H1 (cell line): Measurements from ENCODE around the gene SPARCL1. TPM values are rescaled to one million over a fixed set of nuclear protein-coding genes. Genes with fewer than 3 reads are reported as not detected.

Experiments used
- CTCF ChIA-PET: fragments of 300-600 bp; sonication (Branson Sonifier 250); formaldehyde crosslinking; loops from one replicate; lab custom pipeline; 2021; ENCODE audit not compliant: partially characterized antibody; lab: Charles Lee
- POLR2A ChIA-PET: fragments of 300-600 bp; sonication (Branson Sonifier 250); formaldehyde crosslinking; loops from one replicate; lab custom pipeline; 2021; ENCODE audit warnings: inconsistent platforms; ENCODE audit not compliant: partially characterized antibody; lab: Charles Lee
- DNase-seq, 2 experiments: peaks; one replicate each; pipeline versions ENCODE4 v3.0.0 to v3.0.0-alpha.2; 2010 to 2022; ENCODE audit warnings: low spot score in 2 of 2, low read depth in 1 of 2, mixed read lengths in 1 of 2
- FAIRE-seq: peaks from 2 replicates; lab custom pipeline; 2011; peaks lifted over from hg19 to GRCh38; lab: Jason Lieb, UNC
- H2AFZ ChIP-seq: 2 replicates; pipeline ENCODE4 v1.8.1; 2012; ENCODE audit warnings: low read length, inconsistent platforms
- H2AK5ac ChIP-seq: 2 replicates; pipeline ENCODE4 v1.6.1; 2013; ENCODE audit warnings: low read depth, low read length
- H2BK120ac ChIP-seq: replicated peaks from 2 replicates; pipeline ENCODE3; 2013; ENCODE audit warnings: low read depth, low read length, inconsistent platforms
- H2BK12ac ChIP-seq: 2 replicates; pipeline ENCODE4 v1.6.1; 2013; ENCODE audit warnings: low read depth, low read length
- H2BK15ac ChIP-seq: 2 replicates; pipeline ENCODE4 v1.6.1; 2013; ENCODE audit warnings: low read length
- H2BK20ac ChIP-seq: 2 replicates; pipeline ENCODE4 v1.6.1; 2013; ENCODE audit warnings: low read length
- H2BK5ac ChIP-seq: 2 replicates; pipeline ENCODE4 v1.6.1; 2013; ENCODE audit warnings: low read depth, low read length
- H3K14ac ChIP-seq: 2 replicates; pipeline ENCODE4 v1.6.1; 2013; ENCODE audit warnings: inconsistent platforms; ENCODE audit not compliant: insufficient read length
- H3K18ac ChIP-seq: 2 replicates; pipeline ENCODE4 v1.6.1; 2013; ENCODE audit warnings: low read length; ENCODE audit errors: extremely low read depth
- H3K23ac ChIP-seq: 2 replicates; pipeline ENCODE4 v1.6.1; 2013; ENCODE audit warnings: inconsistent platforms; ENCODE audit not compliant: insufficient read length
- H3K23me2 ChIP-seq: 2 replicates; pipeline ENCODE4 v1.6.1; 2013; ENCODE audit warnings: low read depth, low read length
- H3K27ac ChIP-seq: 2 replicates; pipeline ENCODE4 v1.6.1; 2011; ENCODE audit warnings: low read depth, low read length, inconsistent platforms
- H3K27me3 ChIP-seq, 4 experiments: replicated peaks in 1 of 4; 1 replicate in 1 of 4; 2 replicates in 3 of 4; pipeline versions ENCODE4 v1.6.1 to v1.8.1; 2011 to 2013; ENCODE audit warnings: low read length in 3 of 4, mild to moderate bottlenecking in 3 of 4, inconsistent platforms in 2 of 4, mixed read lengths in 2 of 4, moderate library complexity in 1 of 4; ENCODE audit not compliant: control insufficient read depth in 3 of 4, insufficient read depth in 3 of 4; ENCODE audit errors: extremely low read depth in 1 of 4
- H3K36me3 ChIP-seq, 4 experiments: 2 replicates each; pipeline versions ENCODE4 v1.6.1 to v1.8.1; 2011 to 2013; ENCODE audit warnings: mild to moderate bottlenecking in 4 of 4, low read length in 3 of 4, moderate library complexity in 2 of 4, control low read depth in 1 of 4, inconsistent platforms in 1 of 4; ENCODE audit not compliant: insufficient read depth in 4 of 4, control insufficient read depth in 2 of 4
- H3K4ac ChIP-seq: replicated peaks from 2 replicates; pipeline ENCODE3; 2013; ENCODE audit warnings: low read length, low read depth, mixed read lengths, inconsistent platforms; ENCODE audit not compliant: insufficient read length
- H3K4me1 ChIP-seq, 4 experiments: replicated peaks in 1 of 4; 1 replicate in 1 of 4; 2 replicates in 3 of 4; pipeline versions ENCODE4 v1.6.1 to v1.8.1; 2011 to 2013; ENCODE audit warnings: low read length in 3 of 4, inconsistent platforms in 2 of 4, mixed read lengths in 1 of 4; ENCODE audit not compliant: insufficient read depth in 4 of 4, control insufficient read depth in 3 of 4
- H3K4me2 ChIP-seq, 2 experiments: 2 replicates each; pipeline versions ENCODE4 v1.6.1 to v1.8.1; 2011 to 2013; ENCODE audit warnings: low read depth in 2 of 2, low read length in 2 of 2, control low read depth in 1 of 2, inconsistent platforms in 1 of 2, mild to moderate bottlenecking in 1 of 2; ENCODE audit not compliant: insufficient read depth in 1 of 2
- H3K4me3 ChIP-seq, 4 experiments: fragments of 200-600, 300-600 bp in 1 of 4; sonication (generic), shearing (Covaris generic), sonication (Bioruptor Twin) in 1 of 4; 2 replicates each; pipeline versions ENCODE4 v1.5.1 to v1.8.1; 2011 to 2016; ENCODE audit warnings: low read length in 4 of 4, low read depth in 3 of 4, control low read depth in 2 of 4, inconsistent platforms in 2 of 4, mild to moderate bottlenecking in 2 of 4, mixed read lengths in 1 of 4, moderate library complexity in 1 of 4; ENCODE audit not compliant: insufficient read depth in 2 of 4; ENCODE audit errors: extremely low read depth in 1 of 4
- H3K56ac ChIP-seq: replicated peaks from 2 replicates; pipeline ENCODE3; 2013; ENCODE audit warnings: low read depth, mild to moderate bottlenecking, mixed read lengths, low read length, inconsistent platforms; ENCODE audit not compliant: insufficient read length
- H3K79me1 ChIP-seq: 2 replicates; pipeline ENCODE4 v1.6.1; 2013; ENCODE audit warnings: low read depth, low read length, control low read depth
- H3K79me2 ChIP-seq, 2 experiments: 2 replicates each; pipeline versions ENCODE4 v1.6.1 to v1.8.1; 2012 to 2013; ENCODE audit warnings: low read length in 2 of 2, mild to moderate bottlenecking in 2 of 2, inconsistent platforms in 1 of 2; ENCODE audit not compliant: insufficient read depth in 2 of 2, control insufficient read depth in 1 of 2
- H3K9ac ChIP-seq, 4 experiments: replicated peaks in 1 of 4; 1 replicate in 1 of 4; 2 replicates in 3 of 4; pipeline versions ENCODE4 v1.6.1 to v1.8.1; 2011 to 2013; ENCODE audit warnings: low read depth in 3 of 4, low read length in 3 of 4, control low read depth in 2 of 4, mild to moderate bottlenecking in 2 of 4, moderate library complexity in 2 of 4, inconsistent platforms in 1 of 4; ENCODE audit errors: extremely low read depth in 1 of 4
- H3K9me3 ChIP-seq, 2 experiments: 2 replicates each; pipeline versions ENCODE4 v1.6.1 to v1.8.1; 2012 to 2013; ENCODE audit warnings: mild to moderate bottlenecking in 2 of 2, moderate library complexity in 2 of 2, control low read depth in 1 of 2, inconsistent platforms in 1 of 2, low read depth in 1 of 2, low read length in 1 of 2, mixed read lengths in 1 of 2; ENCODE audit not compliant: insufficient read depth in 2 of 2
- H4K20me1 ChIP-seq, 2 experiments: replicated peaks in 1 of 2; 2 replicates each; pipeline versions ENCODE3 to v1.8.1; 2011 to 2013; ENCODE audit warnings: inconsistent platforms in 2 of 2, low read length in 2 of 2, mild to moderate bottlenecking in 1 of 2; ENCODE audit not compliant: insufficient read depth in 2 of 2, control insufficient read depth in 1 of 2
- H4K5ac ChIP-seq: 2 replicates; pipeline ENCODE4 v1.6.1; 2013; ENCODE audit warnings: low read length, low read depth, mixed read lengths, inconsistent platforms; ENCODE audit not compliant: insufficient read length
- H4K8ac ChIP-seq: 2 replicates; pipeline ENCODE4 v1.8.0; 2013; ENCODE audit warnings: mild to moderate bottlenecking, moderate library complexity, low read length, inconsistent platforms; ENCODE audit not compliant: insufficient read depth; ENCODE audit errors: extremely low read depth
- H4K91ac ChIP-seq: replicated peaks from 2 replicates; pipeline ENCODE3; 2013; ENCODE audit warnings: low read length, mixed read lengths, inconsistent platforms; ENCODE audit not compliant: insufficient read length
- whole genome bisulfite sequencing, 2 experiments: shearing (Covaris generic) in 1 of 2; methylation state at CpG; one replicate each; pipeline versions ENCODE4 v1.1.6 to v1.1.7; 2013 to 2015; ENCODE audit warnings: low lambda C conversion rate in 2 of 2, mixed read lengths in 2 of 2, inconsistent platforms in 1 of 2, low coverage in 1 of 2, missing lambda C conversion rate in 1 of 2; ENCODE audit not compliant: insufficient replicate concordance in 2 of 2, insufficient coverage in 1 of 2, insufficient read length in 1 of 2; ENCODE audit errors: extremely low coverage in 1 of 2, missing lambda C conversion rate in 1 of 2; 5-methylcytosine and 5-hydroxymethylcytosine counted together
- polyA plus RNA-seq, 7 experiments: library from polyadenylated mRNA; depleted of rRNA in 3 of 7; stranded (reverse) in 5 of 7; unstranded in 2 of 7; fragments of >200 nt in 5 of 7; fragments of 200-250 nt in 2 of 7; gene quantifications; 1 replicate in 5 of 7; 2 replicates in 1 of 7; 4 replicates in 1 of 7; pipeline versions ENCODE4 v1.2.1 to v1.2.3, GENCODE V29; 2011 to 2013; ENCODE audit warnings: missing spikeins in 2 of 7, mixed read lengths in 2 of 7
- total RNA-seq: library from RNA; stranded (reverse); fragmentation: NEBNext Ultra II Directional; extraction: Animal tissue kit (Norgen Biotek cat#: 25700); gene quantifications from 2 replicates; pipeline ENCODE4 v1.2.1, GENCODE V29; 2021

The SPARCL1 gene
- total and polyA plus RNA-seq, 2 of the 8 experiments (the other 6 are each of a cell fraction or from before 2014, with no cell fraction given): 0.48 to 0.51 TPM

DNA sequence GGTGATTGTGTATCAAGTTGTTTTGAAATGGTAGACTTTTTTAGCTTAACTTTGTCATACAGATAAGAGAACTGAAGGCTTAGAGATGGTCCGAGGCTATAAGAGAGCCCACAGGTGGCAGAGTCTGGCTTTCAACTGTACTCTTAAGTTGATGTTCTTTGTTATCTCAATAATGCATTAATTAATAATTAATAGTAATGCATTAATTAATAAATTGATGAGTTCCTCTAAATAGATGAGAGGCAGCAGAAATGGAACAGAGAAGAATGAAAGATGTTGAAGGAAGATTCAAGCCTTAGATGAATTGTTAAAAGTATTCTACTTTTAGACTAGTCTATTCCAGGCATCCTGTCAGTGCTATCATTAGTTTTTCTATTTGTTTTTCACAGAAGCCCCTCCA, 84.4 kb downstream of the SPARCL1 start:
- Histone ChIP-seq H3K79me2 (no peaks in the 10 kb centered on the region), H3K4ac (no peak overlapping the region), H3K14ac (no peak overlapping the region), H4K20me1 (no peaks in the 10 kb centered on the region), H2BK20ac (no peak overlapping the region), H3K4me2 (no peak overlapping the region), H2BK12ac (no peak overlapping the region), H3K23ac (no peak overlapping the region), H3K9ac (no peak overlapping the region), H3K27ac (no peak overlapping the region), H4K91ac (no peak overlapping the region), H3K79me1 (no peaks in the 10 kb centered on the region), H3K9me3 (no peaks in the 10 kb centered on the region), H2AK5ac (no peak overlapping the region), H3K36me3 (peaks cover 2 to 36% (median 7%) of the 10 kb centered on the region in 4 experiments; a peak in 7 of 8 replicates), H2AFZ (no peak overlapping the region), H2BK120ac (no peak overlapping the region), H2BK15ac (no peak overlapping the region), H3K23me2 (no peaks in the 10 kb centered on the region; the same call in 1 of the 2 replicates), H3K4me3 (no peak overlapping the region), H3K4me1 (no peaks in the 10 kb centered on the region), H3K27me3 (peaks cover 0 to 1% (median 0%) of the 10 kb centered on the region in 4 experiments; a peak in 1 of 7 replicates), H4K5ac (no peak overlapping the region), H2BK5ac (no peak overlapping the region), H3K18ac (no peak overlapping the region), H4K8ac (no peak overlapping the region), H3K56ac (no peak overlapping the region)
- FAIRE-seq (no peak), DNase-seq (no peak)
- 89% methylated on average over 1 of the region's 1 CpG; no CpG with 5 or more reads in 1 of the 2 experiments for WGBS, 2 experiments
- CTCF ChIA-PET: interaction anchor here (0.7 to 3.0 kb wide), 2 partner anchors 8 to 69 kb away, joined by 4 to 12 read pairs; no protein-coding TSS in a partner anchor
- POLR2A ChIA-PET: interaction anchor here (1.0 kb wide), 1 partner anchor 10 kb away, joined by 3 read pairs; no protein-coding TSS in a partner anchor
